ENCODE data around the gene IL17REL. TPM values are rescaled to one million over a fixed set of nuclear protein-coding genes. Genes with fewer than 3 reads are reported as not detected.

The IL17REL gene
- total RNA-seq, 1 experiment from 2014 or later: 0.24 TPM

GRCh38 chr22:50035976-50036724 lies 23.6 kb upstream of the IL17REL start:
- Mint-ChIP-seq H3K4me1 (no peaks in the 10 kb centered on the region), H3K36me3 (no peaks in the 10 kb centered on the region), H3K9me3 (peaks cover 14% of the 10 kb centered on the region), H3K27me3 (ENCODE audit: low read depth) (peaks cover under 1% of the 10 kb centered on the region; the same call in 1 of the 2 replicates), H3K27ac (no peak overlapping the region), H3K4me3 (no peak overlapping the region)
- DNase-seq (ENCODE audit: low spot score): no peak
- POLR2A ChIA-PET: no interaction called here
- TF ChIP-seq, protein P1, sequence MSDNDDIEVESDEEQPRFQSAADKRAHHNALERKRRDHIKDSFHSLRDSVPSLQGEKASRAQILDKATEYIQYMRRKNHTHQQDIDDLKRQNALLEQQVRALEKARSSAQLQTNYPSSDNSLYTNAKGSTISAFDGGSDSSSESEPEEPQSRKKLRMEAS (CRISPR knock-in tag; IDR thresholded peaks at IDR 0.05): no peak
- TF ChIP-seq ZNF423 (CRISPR knock-in tag; IDR thresholded peaks at IDR 0.05) (no peak), GTF2I (CRISPR knock-in tag; conservative IDR thresholded peaks at IDR 0.05) (no peak), CREM (CRISPR knock-in tag; IDR thresholded peaks at IDR 0.05) (no peak), E2F5 (CRISPR knock-in tag; IDR thresholded peaks at IDR 0.05) (no peak), ZNF425 (CRISPR knock-in tag; conservative IDR thresholded peaks at IDR 0.05) (no peak), MYBL2 (CRISPR knock-in tag; IDR thresholded peaks at IDR 0.05) (no peak), TEAD4 (CRISPR knock-in tag; IDR thresholded peaks at IDR 0.05) (no peak), SMAD4 (CRISPR knock-in tag; IDR thresholded peaks at IDR 0.05) (no peak), CREB1 (CRISPR knock-in tag; IDR thresholded peaks at IDR 0.05) (no peak), ZNF263 (CRISPR knock-in tag; IDR thresholded peaks at IDR 0.05; ENCODE audit: low read depth) (no peak)
- TF ChIP-seq, protein P2, sequence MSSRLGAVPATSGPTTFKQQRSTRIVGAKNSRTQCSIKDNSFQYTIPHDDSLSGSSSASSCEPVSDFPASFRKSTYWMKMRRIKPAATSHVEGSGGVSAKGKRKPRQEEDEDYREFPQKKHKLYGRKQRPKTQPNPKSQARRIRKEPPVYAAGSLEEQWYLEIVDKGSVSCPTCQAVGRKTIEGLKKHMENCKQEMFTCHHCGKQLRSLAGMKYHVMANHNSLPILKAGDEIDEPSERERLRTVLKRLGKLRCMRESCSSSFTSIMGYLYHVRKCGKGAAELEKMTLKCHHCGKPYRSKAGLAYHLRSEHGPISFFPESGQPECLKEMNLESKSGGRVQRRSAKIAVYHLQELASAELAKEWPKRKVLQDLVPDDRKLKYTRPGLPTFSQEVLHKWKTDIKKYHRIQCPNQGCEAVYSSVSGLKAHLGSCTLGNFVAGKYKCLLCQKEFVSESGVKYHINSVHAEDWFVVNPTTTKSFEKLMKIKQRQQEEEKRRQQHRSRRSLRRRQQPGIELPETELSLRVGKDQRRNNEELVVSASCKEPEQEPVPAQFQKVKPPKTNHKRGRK (CRISPR knock-in tag; IDR thresholded peaks at IDR 0.05; ENCODE audit: borderline replicate concordance): no peak
- TF ChIP-seq, protein P3, sequence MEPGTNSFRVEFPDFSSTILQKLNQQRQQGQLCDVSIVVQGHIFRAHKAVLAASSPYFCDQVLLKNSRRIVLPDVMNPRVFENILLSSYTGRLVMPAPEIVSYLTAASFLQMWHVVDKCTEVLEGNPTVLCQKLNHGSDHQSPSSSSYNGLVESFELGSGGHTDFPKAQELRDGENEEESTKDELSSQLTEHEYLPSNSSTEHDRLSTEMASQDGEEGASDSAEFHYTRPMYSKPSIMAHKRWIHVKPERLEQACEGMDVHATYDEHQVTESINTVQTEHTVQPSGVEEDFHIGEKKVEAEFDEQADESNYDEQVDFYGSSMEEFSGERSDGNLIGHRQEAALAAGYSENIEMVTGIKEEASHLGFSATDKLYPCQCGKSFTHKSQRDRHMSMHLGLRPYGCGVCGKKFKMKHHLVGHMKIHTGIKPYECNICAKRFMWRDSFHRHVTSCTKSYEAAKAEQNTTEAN (CRISPR knock-in tag; IDR thresholded peaks at IDR 0.05): no peak
- TF ChIP-seq, protein P4, sequence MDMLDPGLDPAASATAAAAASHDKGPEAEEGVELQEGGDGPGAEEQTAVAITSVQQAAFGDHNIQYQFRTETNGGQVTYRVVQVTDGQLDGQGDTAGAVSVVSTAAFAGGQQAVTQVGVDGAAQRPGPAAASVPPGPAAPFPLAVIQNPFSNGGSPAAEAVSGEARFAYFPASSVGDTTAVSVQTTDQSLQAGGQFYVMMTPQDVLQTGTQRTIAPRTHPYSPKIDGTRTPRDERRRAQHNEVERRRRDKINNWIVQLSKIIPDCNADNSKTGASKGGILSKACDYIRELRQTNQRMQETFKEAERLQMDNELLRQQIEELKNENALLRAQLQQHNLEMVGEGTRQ (CRISPR knock-in tag; IDR thresholded peaks at IDR 0.05): no peak
- CTCF ChIA-PET: interaction anchor here (0.6 kb wide), 1 partner anchor 84 kb away, joined by 3 read pairs; no protein-coding TSS in a partner anchor
- no peak for ATAC-seq

- Mint-ChIP-seq H3K36me3 (no peaks in the 10 kb centered on the region), H3K27ac (no peak overlapping the region), H3K9me3 (peaks cover 14% of the 10 kb centered on the region), H3K4me3 (no peak overlapping the region), H3K27me3 (ENCODE audit: low read depth) (peaks cover 4% of the 10 kb centered on the region; the same call in 1 of the 2 replicates), H3K4me1 (no peaks in the 10 kb centered on the region)
- ChIA-PET CTCF (interaction anchor here (1.8 kb wide), 1 partner anchor 24 kb away, joined by 6 read pairs; no protein-coding TSS in a partner anchor), POLR2A (no interaction called here)
- DNase-seq (ENCODE audit: low spot score) (no peak), ATAC-seq (no peak)
- TF ChIP-seq GTF2I (CRISPR knock-in tag; conservative IDR thresholded peaks at IDR 0.05): no peak
- TF ChIP-seq, protein P5, sequence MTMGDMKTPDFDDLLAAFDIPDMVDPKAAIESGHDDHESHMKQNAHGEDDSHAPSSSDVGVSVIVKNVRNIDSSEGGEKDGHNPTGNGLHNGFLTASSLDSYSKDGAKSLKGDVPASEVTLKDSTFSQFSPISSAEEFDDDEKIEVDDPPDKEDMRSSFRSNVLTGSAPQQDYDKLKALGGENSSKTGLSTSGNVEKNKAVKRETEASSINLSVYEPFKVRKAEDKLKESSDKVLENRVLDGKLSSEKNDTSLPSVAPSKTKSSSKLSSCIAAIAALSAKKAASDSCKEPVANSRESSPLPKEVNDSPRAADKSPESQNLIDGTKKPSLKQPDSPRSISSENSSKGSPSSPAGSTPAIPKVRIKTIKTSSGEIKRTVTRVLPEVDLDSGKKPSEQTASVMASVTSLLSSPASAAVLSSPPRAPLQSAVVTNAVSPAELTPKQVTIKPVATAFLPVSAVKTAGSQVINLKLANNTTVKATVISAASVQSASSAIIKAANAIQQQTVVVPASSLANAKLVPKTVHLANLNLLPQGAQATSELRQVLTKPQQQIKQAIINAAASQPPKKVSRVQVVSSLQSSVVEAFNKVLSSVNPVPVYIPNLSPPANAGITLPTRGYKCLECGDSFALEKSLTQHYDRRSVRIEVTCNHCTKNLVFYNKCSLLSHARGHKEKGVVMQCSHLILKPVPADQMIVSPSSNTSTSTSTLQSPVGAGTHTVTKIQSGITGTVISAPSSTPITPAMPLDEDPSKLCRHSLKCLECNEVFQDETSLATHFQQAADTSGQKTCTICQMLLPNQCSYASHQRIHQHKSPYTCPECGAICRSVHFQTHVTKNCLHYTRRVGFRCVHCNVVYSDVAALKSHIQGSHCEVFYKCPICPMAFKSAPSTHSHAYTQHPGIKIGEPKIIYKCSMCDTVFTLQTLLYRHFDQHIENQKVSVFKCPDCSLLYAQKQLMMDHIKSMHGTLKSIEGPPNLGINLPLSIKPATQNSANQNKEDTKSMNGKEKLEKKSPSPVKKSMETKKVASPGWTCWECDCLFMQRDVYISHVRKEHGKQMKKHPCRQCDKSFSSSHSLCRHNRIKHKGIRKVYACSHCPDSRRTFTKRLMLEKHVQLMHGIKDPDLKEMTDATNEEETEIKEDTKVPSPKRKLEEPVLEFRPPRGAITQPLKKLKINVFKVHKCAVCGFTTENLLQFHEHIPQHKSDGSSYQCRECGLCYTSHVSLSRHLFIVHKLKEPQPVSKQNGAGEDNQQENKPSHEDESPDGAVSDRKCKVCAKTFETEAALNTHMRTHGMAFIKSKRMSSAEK (CRISPR knock-in tag; IDR thresholded peaks at IDR 0.05; ENCODE audit: borderline replicate concordance): no peak
- no peak for TF ChIP-seq JUN (CRISPR knock-in tag; IDR thresholded peaks at IDR 0.05)
- no peak for TF ChIP-seq CREM (CRISPR knock-in tag; IDR thresholded peaks at IDR 0.05)
- TF ChIP-seq, protein P1 (CRISPR knock-in tag; IDR thresholded peaks at IDR 0.05): no peak
- TF ChIP-seq SP1 (CRISPR knock-in tag; conservative IDR thresholded peaks at IDR 0.05): no peak
- no peak for TF ChIP-seq ZNF232 (CRISPR knock-in tag; IDR thresholded peaks at IDR 0.05)
- no peak for TF ChIP-seq ZNF416 (CRISPR knock-in tag; IDR thresholded peaks at IDR 0.05)
Observed at GRCh38 chr22:50035131-50035881, 22.7 kb upstream of the IL17REL start.

All from WTC11 (cell line).